Skeletal muscle cell (primary cell): ENCODE data around the gene FUCA2.
"Not testable (repeated sequence)": the region's sequence is repeated elsewhere in the genome, so short reads cannot be mapped to it uniquely, and the experiment has no call there.

Experiments used
- DNase-seq: peaks from one replicate; pipeline ENCODE4 v3.0.0-alpha.2; 2010; ENCODE audit warnings: low read depth
- H3K4me3 ChIP-seq: 2 replicates; pipeline ENCODE4 v1.5.1; 2011; ENCODE audit warnings: low read depth, mild to moderate bottlenecking, control low read depth, low read length, moderate library complexity

FUCA2 gene

GRCh38 chr6:143538374-143538773, 26.9 kb upstream of the FUCA2 start:
- no peak for DNase-seq
- H3K4me3 ChIP-seq: no peak overlapping the region

- no peak for DNase-seq
- peak overlapping the region; percentile 58 for H3K4me3 ChIP-seq
These were observed 25.6 kb upstream of the FUCA2 start for GRCh38 chr6:143536866-143537691.

GRCh38 chr6:143536461-143536865, 24.9 kb upstream of the FUCA2 start:
- DNase-seq: no peak
- H3K4me3 ChIP-seq: peak overlapping the region; percentile 58

GRCh38 chr6:143535189-143535614, 23.7 kb upstream of the FUCA2 start:
- H3K4me3 ChIP-seq: no peak overlapping the region
- DNase-seq: no peak

GRCh38 chr6:143531720-143532499, 20.4 kb upstream of the FUCA2 start:
- no peak for DNase-seq
- H3K4me3 ChIP-seq: no peak overlapping the region

- DNase-seq: no peak
- no peak overlapping the region for H3K4me3 ChIP-seq
These were observed 17.6 kb upstream of the FUCA2 start for GRCh38 chr6:143529095-143529494.

- no peak for DNase-seq
These were observed 16.8 kb upstream of the FUCA2 start for GRCh38 chr6:143528164-143528811.

GRCh38 chr6:143527677-143528076, 16.2 kb upstream of the FUCA2 start:
- H3K4me3 ChIP-seq: no peak overlapping the region
- no peak for DNase-seq

More at GRCh38 chr6:143528164-143528811, 16.8 kb upstream of the FUCA2 start:
- H3K4me3 ChIP-seq: no peak overlapping the region

GRCh38 chr6:143525356-143525755, 13.8 kb upstream of the FUCA2 start:
- no peak for DNase-seq
- H3K4me3 ChIP-seq: no peak overlapping the region

- H3K4me3 ChIP-seq: no peak overlapping the region
- no peak for DNase-seq
These were observed 10.6 kb upstream of the FUCA2 start for GRCh38 chr6:143522039-143522600.

GRCh38 chr6:143517447-143517773, 5.9 kb upstream of the FUCA2 start:
- DNase-seq: no peak

GRCh38 chr6:143516690-143517446, 5.3 kb upstream of the FUCA2 start:
- H3K4me3 ChIP-seq: no peak overlapping the region
- no peak for DNase-seq

More at GRCh38 chr6:143517447-143517773, 5.9 kb upstream of the FUCA2 start:
- H3K4me3 ChIP-seq: no peak overlapping the region

- no peak overlapping the region for H3K4me3 ChIP-seq
- no peak for DNase-seq
These were observed 4.3 kb upstream of the FUCA2 start for GRCh38 chr6:143515766-143516355.

- H3K4me3 ChIP-seq: no peak overlapping the region
- DNase-seq: no peak
These were observed 3.7 kb upstream of the FUCA2 start for GRCh38 chr6:143515061-143515760.

- no peak overlapping the region for H3K4me3 ChIP-seq
- no peak for DNase-seq
These were observed 1.9 kb upstream of the FUCA2 start for GRCh38 chr6:143513410-143513809.

- DNase-seq: not testable (repeated sequence)
- peak overlapping the region; percentile 63 for H3K4me3 ChIP-seq
These were observed 1.2 kb downstream of the FUCA2 start for GRCh38 chr6:143510326-143510725.

GRCh38 chr6:143507358-143508145, 4.0 kb downstream of the FUCA2 start:
- no peak for DNase-seq
- no peak overlapping the region for H3K4me3 ChIP-seq

- DNase-seq: no peak
- H3K4me3 ChIP-seq: no peak overlapping the region
These were observed 4.9 kb downstream of the FUCA2 start for GRCh38 chr6:143506620-143507019.
